GM18502 (cell line): ENCODE data around the gene PARN.
"Not testable (repeated sequence)": the region's sequence is repeated elsewhere in the genome, so short reads cannot be mapped to it uniquely, and the experiment has no call there.

Source experiments
- ATAC-seq: cut with Tn5 transposase; IDR thresholded peaks from one replicate; pipeline ENCODE4 v1.9.1; 2021; ENCODE audit warnings: mild to moderate bottlenecking; ENCODE audit not compliant: unreplicated experiment, poor library complexity

Gene PARN

GRCh38 chr16:14576069-14576468 lies 54.0 kb downstream of the PARN start:
- ATAC-seq, result no peak

DNA sequence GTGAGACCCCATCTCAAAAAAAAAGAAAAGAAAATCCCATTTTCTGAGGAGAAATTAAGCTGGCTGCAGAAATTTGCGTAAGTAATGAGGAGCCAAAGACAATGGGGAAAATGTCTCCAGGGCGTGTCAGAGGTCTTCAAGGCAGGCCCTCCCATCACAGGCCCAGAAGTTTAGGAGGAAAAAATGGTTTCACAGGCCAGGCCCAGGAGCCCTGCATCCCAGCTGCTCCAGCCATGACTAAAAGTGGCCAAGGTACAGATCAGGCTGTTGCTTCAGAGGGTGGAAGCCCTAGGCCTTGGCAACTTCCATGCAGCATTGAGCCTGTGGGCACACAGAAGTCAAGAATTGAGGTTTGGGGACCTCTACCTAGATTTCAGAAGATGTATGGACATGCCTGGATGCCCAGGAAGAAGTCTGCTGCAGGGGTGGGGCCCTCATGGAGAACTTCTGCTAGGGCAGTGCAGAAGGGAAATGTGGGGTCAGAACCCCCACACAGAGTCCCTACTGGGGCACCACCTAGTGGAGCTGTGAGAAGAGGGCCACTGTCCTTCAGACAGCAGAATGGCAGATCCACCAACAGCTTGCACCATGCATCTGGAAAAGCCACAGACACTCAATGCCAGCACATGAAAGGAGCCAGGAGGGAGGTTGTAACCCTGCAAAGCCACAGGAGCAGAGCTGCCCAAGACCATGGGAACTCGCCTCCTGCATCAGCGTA lies 55.2 kb downstream of the PARN start:
- ATAC-seq, result not testable (repeated sequence)

GRCh38 chr16:14572535-14572934 lies 57.5 kb downstream of the PARN start:
- ATAC-seq, result no peak

GRCh38 chr16:14569213-14569612 lies 60.8 kb downstream of the PARN start:
- ATAC-seq, result no peak

- no peak for ATAC-seq
Observed at GRCh38 chr16:14566599-14566998, 63.5 kb downstream of the PARN start.

- no peak for ATAC-seq
Observed at GRCh38 chr16:14565688-14566025, 64.4 kb downstream of the PARN start.

DNA sequence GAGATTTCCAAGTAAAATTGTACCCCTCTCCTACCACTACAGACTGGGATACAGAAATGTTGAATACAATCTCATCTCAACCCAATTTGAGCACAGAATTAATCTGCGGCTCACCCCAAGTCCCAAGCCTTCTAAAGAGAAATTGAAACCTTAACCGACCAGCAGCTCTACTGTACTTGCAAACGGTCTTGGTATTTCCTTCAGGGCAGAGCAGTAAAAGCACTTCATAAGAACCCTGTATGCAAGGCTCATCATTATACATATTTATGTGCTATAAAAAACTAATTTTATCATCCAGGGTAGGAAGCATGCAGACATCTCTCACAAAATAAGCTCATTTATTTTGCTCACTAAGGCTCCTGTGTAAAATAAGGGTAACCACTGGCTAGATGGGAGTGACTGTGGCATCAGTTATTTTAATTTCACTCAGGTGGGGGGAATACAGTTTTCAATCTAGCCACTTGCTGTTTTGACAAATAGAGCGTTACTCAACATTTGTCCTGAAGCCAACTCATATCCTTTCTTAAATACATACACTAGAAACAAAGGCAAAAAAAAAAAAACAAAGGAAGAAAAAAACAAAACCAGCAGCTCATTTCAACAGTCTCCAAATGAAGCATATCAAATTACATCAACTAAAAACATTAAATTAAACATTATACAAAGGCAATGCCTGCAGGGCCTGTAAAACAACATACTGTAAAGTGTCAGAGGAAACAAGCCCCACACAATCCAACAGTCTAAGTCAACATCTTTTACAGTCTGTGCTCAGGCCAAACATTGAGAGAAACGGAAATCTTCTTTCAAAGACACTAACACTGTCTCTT lies 65.0 kb downstream of the PARN start:
- no peak for ATAC-seq

DNA sequence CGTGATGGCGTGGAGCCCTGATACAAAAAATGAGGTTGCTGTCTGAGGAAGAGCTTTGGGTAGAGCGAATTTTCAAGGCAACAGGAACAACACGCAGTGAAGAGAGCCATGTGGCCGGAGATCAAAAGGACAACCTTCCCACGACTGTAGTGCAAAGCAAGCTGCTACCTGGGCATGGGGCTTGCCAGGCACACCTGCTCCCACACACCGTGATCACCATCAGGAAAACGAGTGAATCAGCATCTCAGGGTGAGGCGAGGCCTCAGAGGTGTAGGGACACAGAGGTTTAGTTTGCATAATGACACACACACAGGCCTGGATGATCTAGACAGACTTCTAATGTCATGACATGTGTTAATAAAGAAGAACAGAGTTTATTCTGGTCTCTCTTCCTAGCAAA lies 65.7 kb downstream of the PARN start:
- no peak for ATAC-seq

DNA sequence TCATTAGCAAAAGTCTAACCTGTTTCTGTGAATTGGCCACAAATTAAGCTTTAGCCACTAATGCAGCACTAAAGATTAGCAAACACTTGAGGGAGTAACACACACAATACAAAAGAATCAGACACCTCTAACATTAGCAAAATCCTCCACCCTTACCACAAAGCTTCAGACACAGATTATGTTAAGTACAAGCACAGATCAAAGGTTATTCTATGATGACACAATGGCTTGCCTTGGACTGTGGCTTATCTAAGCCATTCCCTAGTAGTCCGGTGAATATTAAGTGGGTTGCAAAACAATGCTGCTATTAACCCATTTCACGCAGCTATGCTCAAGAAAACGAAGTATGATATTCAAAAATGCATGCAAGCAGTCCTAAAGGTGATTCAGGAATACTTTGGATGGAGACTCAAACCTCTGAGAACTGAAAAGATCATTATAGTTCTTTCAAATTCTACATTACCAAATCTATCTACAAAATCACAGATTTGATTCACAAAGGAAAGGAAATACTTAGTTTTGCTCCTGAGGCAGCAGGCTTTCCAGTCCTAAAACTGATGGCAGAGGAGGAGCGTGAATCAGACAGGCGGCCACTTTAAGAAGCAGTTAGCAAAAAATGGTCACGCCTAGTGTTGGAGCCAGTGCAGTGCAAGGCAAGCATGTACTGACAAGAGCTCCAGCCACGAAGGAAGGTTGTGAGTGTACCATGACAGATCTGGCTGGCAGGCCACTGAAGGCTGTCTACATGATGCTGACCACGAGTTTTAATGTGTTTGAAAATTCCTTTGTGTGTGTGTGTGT lies 67.2 kb downstream of the PARN start:
- ATAC-seq, result no peak

DNA sequence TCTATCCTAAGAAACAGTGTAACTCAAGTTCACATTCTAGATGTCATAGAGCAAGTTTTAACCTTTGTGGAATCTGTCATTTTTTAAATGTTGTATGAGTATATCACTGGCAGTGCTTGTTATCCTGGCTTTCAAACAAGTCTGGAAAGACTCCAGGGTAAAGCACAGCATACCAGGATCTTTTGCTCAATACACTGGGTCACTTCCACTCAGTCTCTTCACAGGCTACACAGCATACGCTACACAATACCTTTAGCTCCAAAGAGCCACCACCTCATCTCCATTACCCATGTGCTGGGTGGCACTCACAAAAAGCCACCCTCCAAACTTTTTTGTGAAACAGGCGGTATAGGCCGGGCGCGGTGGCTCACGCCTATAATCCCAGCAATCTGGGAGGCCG lies 69.5 kb downstream of the PARN start:
- ATAC-seq, result no peak

GRCh38 chr16:14559809-14560241 lies 70.2 kb downstream of the PARN start:
- ATAC-seq, result no peak

DNA sequence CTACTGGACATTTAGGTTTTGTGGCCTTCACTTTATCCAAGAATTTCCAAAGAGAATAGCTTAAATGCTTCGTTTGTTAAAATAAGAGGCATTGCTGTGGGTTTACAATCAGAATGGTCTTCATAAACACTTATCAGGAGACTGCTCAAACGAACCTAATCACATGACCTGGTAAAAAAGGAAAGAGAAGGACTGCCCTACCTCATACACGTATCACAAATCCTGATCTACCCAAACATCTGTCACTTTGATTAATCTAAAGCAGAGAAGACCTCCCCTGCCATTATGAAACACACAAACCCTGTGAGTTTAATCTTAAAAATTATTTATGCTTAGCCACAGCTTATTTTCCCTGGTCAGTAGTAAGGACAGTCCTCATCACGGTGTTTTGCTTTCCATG lies 76.6 kb downstream of the PARN start:
- ATAC-seq, result no peak

DNA sequence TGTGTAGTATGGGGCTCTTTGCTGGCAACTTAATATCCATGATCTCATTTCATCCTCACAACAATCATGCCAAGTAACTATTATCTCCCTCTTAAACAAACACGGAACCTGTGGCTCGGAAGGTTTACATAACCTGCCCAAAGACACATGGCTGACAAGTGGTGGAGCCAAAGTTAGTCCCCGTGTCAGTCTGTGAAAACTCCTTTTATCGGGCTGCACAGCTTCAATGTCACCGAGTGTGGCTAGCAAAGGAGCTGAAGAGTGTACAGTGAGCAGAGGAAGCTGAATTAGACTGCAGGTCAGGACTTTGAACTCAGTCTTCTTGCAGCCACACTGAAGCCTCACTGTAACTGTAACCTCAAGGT lies 80.3 kb downstream of the PARN start:
- ATAC-seq, result no peak

DNA sequence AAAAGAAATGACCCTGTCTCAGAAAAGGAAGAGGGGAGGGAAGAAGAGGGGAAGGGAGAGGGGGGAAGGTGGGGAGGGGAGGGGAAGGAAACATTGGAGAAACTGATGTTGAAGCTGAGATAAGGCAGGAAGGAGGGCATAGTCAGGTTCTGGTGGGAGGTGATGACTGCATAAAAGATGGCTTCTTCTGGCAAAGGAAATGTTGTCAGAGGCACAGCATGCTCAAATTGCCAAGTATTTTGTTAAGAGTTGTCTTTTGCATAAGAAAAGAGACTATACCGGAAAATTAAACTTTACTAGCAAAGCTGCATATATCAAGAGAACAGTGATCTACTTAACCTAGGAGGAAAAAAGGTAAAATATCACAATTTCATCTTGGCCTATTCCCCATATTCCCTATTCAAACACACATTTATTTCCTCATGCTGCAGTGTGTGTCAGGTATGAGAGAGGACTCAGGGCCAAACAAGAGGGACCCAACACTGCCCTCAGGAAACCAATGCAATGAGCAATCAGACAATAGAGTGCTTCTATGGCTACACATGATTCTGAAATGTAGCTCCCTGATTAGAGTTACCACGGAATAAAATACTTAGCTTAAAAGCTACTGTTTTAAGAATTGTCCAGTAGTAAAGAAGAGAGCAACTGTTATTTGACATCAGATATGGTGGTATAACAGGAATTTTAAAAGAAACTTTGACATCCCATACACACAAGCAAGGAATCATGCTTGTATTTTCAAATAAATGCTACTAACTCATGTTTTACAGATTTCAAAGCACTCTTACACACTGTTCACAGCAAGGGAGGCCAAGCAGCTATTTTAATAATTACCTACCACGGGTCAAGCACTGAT lies 80.9 kb downstream of the PARN start:
- no peak for ATAC-seq

- ATAC-seq, result no peak
Observed at GRCh38 chr16:14545346-14545884, 84.6 kb downstream of the PARN start.

GRCh38 chr16:14544846-14545245 lies 85.2 kb downstream of the PARN start:
- not testable (repeated sequence) for ATAC-seq

DNA sequence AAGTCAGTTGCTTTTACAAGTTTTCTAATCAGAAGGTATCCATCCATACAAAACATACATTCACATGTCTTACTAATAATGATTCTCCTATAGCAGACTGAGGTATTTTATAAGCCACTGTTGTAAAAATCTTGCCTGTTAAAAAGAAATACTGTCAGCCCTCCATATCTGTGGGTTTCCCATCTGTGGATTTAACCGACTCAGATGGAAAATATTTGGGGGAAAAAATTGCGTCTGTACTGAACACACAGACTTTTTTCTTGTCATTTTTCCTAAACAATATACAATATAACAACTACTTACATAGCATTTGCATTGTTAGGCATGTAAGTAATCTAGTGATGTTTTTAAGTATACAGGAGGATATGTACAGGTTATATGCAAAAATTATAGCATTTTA lies 90.4 kb downstream of the PARN start:
- ATAC-seq, result no peak

DNA sequence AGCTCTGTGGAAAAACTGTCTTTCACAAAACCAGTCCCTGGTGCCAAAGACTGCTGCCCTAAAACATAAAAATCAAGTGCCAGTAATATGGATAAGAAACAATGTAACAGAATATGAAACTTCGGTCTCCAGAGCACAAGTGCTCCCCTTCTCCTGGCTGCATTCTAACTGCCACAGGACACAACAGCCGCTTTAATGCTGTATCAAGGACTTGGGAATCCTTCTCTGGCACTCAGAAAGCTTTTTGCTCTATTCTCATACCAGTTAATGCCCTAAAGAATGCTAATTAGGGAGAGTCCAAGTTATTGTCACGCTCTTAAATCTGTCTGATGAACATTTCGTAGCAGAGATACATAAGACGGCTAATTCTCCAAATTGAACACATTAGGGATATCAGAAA lies 90.9 kb downstream of the PARN start:
- ATAC-seq, result no peak

GRCh38 chr16:14538604-14539003 lies 91.5 kb downstream of the PARN start:
- no peak for ATAC-seq

- ATAC-seq, result no peak
Observed at GRCh38 chr16:14531613-14532012, 98.4 kb downstream of the PARN start.
